HG02759 (cell line): ENCODE results near the gene ZSCAN2.
"Not testable (repeated sequence)": the region's sequence is repeated elsewhere in the genome, so short reads cannot be mapped to it uniquely, and the experiment has no call there.

Source experiments
- ATAC-seq: cut with Tn5 transposase; IDR thresholded peaks from one replicate; pipeline ENCODE4 v1.9.1; 2021; ENCODE audit warnings: mild to moderate bottlenecking, moderate library complexity; ENCODE audit not compliant: unreplicated experiment

The ZSCAN2 gene

DNA sequence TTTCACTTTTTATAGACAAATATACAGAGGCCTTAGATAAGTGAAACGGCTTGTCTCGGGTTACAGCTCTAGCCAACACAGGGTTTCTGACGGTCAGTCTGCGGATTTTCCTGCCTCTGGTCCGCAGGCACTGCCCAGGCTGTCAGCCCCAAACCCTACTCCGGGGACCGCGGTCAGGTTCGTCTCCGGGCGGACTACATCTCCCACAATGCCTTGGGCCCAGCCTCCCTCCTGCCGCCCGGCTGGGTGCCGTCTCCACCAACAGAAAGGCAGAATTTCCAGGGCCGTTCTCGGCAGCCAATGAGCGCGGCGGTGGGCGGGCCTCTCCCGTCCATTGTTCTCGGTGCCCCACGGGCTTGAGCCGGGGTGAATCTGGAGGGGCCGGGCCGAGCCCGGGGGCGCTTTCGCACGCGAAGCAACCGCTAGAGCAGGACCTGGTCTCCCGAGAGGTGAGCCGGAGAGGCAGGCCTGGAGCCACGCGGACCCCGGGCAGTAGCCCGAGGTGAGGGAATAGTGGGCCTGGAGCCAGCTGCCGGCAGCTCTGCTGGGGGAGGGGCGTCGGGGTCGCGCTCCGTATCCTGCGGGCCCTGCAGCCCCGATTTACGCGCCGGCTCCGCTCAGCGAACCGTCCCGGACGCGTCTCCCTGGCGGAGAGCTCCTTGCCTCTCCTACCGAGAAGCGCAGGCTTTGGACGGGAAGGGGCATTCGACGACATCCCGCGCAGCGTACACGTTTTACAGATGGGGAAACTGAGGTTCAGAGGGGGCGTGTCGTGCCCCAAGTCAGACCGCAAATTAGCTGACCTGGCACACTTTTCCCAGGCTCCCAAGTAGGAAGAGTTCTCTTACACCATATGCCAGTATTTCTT, at the start of gene ZSCAN2:
Gene ZSCAN2 (plus strand): TSS at position 323 of the 868 bp plus-strand sequence. CDS start 2,919 bp downstream, outside the sequence.
- ATAC-seq = peak; percentile 93

DNA sequence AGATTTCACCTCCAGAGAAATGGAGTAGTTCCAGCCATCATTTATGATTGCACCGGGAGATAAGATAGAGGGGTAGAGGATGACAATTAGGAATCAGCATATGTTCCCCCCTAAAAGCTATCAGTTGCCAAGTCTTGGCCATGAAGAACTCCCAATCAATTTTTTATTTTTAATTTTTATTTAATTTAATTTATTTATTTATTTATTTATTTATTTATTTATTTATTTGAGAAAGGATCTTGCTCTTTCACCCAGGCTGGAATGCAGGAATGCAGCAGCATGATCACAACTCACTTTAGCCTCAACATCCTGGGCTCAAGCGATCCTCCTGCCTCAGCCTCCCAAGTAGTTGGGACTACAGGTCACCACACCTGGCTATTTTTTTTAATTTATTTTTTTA, 49.2 kb upstream of the ZSCAN2 start:
- ATAC-seq = not testable (repeated sequence)

DNA sequence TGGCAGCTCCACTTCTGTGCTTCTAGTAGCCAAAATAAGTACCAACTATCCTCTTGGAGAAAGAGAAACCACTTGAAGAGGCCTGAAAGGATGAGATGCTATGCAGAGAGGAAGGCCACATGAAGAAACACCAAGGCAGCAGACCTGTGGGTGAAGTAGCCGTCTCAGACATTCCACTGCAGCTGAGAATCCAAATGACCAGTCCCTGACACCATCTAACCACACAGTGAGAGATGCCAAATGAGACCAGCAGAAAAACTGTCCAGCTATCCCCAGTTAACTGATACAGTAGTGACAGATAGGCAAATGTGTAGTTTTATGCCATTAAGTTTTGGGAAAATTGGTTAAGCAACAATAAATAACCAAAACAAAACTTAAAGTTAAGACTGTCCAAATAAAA, 47.9 kb upstream of the ZSCAN2 start:
- no peak for ATAC-seq

DNA sequence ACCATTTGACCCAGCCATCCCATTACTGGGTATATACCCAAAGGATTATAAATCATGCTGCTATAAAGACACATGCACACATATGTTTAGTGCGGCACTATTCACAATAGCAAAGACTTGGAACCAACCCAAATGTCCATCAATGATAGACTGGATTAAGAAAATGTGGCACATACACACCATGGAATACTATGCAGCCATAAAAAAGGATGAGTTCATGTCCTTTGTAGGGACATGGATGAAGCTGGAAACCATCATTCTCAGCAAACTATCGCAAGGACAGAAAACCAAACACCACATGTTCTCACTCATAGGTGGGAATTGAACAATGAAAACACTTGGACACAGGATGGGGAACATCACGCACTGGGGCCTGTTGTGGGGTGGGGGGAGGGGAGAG, 44.1 kb upstream of the ZSCAN2 start:
- ATAC-seq = not testable (repeated sequence)

DNA sequence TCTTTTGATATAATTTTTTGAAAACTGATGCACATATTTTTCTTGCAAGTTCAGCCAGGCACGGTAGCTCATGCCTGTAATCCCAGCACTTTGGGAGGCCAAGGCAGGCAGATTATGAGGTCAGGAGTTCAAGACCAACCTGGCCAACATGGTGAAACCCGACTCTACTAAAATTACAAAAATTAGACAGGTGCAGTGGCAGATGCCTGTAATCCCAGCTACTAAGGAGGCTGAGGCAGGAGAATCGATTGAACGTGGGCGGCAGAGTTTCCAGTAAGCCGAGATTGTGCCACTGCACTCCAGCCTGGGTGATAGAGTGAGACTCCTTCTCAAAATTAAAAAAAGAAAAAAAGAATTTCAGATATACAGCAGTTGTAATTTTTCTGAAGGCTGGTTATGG, 32.8 kb upstream of the ZSCAN2 start:
- ATAC-seq = not testable (repeated sequence)

DNA sequence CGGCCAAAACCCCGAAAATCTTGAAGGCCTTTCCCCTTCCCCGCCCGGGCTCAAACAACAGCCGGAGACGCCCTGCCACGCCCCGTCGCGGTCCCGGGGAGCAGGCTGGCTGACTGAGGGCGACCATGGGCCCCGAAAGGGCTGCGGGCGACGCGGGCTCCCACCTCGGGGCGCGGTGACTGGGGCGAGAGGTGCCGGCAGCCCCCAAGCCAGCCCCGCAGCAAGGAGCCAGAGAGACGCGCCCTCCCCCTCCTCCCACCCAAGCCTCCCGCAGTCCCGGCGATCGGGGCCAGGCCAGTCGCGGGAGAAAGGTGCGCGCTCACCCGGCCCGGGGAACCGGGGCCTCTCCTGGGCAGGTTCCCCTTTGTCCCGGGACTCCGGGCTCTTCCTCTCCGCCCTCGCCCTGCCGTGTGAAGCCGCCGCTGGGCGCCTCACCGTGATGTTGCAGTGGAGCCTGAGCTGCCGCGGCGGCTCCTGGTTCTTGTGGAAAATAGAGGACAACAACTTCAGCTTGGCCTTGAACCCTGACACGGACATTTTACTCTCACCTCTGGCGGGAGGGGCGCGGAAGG, 30.6 kb upstream of the ZSCAN2 start:
- peak; percentile 40 for ATAC-seq

DNA sequence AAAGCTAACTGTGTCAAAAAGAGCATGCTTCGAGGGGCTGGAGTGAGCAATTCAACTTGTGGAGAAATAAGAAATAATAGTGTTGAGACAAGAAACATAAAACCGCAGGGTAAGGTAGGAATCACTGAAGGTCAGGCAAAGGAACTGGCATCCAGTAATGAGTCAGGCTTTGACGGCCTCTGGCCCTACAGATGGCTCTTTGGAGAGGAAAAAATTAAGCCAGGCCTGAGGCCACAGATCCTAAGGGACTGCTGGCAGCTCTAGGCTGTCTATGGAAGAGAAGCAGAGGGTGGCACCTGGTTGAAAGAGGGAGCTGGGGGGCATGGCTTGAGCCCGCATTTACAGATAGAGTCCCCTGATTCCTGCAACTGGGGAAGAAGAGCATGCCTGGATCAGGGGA, 28.6 kb upstream of the ZSCAN2 start:
- no peak for ATAC-seq

DNA sequence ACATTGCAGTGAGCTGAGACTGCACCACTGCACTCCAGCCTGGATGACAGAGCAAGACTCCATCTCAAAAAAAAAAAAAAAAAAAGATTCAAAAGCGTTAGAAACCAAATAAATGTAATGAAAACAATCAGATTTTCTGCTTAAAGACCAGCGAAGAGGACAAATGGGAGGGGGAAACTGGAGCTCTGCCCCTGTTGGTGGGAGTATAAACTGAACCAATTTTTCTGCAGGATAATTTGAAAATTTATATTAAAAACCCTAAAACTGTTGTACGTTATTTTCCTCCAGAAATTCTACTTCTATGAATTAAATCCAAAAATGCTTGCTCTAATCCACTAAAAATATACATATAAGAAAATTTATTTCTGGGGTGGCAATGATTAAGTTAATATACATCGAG, 25.3 kb upstream of the ZSCAN2 start:
- ATAC-seq = no peak

DNA sequence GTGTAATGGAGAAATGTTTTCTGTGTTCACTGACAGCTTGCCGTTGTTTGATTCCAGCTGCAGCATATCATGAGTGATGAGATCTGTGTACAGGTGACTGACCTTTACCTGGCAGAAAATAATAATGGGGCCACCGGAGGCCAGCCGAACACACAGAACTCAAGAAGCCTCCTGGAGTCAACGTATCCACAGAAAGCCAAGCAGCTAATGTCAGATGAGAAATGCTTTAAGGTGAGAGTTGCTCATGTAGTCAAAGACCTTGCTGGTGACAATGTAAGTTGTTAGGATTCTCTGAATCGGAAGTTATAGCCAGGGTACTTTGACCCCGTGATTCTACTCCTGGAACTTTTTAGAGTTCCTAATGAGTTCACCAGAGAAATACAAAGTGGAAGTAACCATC, 22.9 kb upstream of the ZSCAN2 start:
- not testable (repeated sequence) for ATAC-seq

DNA sequence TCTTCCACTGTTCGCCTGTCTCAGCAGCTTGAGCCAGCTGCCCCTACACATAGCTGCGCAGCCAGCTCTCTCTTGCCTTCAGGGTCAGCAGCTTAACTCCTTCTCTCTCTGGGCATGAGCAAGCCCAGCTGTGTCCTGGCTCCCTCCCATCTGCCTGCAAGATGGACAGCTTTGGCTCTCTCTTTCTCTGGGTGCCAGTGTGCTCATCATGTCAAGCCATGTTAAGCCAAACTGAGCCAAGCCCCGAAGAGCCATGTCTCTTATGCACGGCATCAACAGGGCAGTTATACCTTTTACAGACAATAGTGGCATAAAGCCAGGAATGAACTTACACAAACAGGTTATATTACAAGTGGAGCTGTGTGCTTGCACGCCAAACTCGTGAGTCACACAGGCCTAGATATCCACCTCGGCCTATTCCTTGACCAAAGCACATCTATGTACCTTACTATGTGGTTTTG, 21.5 kb upstream of the ZSCAN2 start:
- not testable (repeated sequence) for ATAC-seq

DNA sequence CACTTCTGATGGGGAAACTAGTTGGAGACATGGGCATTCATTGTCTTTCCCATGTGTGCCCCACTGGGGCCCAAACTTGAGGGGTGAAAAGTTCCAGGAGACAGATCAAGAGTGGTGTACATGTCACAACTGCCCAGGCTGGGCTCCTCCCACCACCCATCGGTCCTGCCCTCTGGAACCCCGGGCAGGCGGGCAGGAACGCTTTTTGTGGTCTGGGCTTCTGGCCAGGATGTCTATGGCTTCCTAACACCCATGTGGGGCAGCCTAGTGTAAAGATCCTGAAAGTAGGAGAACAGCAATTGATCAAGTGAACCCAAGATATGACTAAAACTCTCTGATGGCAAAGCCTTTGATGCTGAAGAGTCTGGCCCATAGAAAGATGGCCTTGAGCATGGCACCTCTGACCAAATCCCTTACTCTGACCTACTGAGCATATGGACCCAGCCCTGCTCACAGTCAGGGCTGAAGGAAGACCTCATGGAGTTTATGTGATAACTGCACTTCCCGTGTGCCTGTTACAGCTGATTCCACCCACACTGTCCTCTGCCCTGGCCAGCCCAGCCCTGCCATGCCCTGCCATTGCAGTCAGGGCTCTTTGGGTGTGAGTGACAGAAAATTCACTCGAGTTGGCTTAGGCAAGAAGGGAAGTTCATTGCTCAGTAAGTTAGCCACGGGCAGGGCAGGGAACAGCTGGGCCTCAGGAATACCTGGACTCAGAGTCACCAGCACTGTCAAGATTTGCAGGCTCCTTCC, 19.0 kb upstream of the ZSCAN2 start:
- ATAC-seq = not testable (repeated sequence)

DNA sequence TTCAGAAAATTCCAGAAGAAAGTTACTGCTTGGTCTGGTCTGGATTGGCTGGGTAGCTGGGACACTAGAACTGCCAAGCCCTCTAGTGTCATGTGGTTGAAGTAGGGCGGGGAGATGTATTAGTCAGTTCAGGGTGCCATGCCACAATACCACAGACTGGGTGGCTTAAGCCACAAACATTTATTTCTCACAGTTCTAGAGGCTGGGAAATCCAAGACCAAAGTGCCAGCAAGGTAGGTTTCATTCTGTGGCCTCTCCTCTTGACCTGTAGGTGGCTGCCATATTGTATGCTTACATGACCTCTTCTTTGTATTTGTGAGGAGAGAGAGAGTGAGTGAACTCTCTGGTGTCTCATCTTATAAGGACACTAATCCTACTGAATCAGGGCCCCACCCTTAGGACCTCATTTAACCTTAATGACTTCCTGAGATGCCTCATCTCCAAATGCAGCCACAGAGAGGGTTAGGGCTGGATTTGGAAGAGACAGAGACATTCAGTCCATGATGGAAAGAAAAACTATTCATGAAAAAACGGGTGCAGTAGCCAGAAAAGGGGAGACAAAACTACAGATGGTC, 18.1 kb upstream of the ZSCAN2 start:
- no peak for ATAC-seq

DNA sequence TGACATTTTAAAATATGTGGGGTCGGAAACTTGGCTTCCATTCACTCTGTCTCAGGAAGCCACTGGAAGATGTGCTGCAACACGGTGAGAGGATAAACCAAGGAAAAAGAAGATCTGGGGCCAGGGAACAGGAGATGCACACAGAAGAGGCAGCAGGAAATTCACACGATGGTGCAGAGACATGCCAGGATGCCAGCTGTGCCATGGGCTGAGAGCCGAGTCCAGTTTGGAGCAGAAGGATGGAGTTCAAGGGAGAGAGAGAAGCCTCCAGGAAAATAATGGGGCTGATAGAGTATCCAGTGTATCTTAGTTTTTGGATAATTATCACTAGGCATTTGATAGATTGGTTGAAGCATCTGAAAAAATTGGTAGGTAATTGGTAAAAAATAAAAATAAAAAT, 16.9 kb upstream of the ZSCAN2 start:
- not testable (repeated sequence) for ATAC-seq

DNA sequence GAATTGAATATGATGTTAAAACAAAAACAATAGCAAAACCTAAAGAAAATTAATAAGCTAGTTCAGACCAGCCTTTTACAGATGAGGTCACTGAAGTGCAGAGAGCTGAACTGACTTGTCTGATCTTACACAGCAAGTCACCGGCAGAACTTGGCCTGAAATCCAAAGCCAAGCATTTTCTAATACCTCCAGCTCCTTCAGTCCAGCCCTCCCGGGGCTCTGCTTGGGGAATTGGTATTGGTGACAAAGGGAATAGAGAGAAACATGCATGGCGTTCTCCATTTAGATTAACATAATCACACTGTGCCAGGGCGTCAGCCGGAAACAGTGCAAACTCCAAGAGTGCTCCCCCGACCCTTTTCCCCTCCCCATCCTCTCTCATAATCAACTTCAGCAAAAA, 14.1 kb upstream of the ZSCAN2 start:
- no peak for ATAC-seq

DNA sequence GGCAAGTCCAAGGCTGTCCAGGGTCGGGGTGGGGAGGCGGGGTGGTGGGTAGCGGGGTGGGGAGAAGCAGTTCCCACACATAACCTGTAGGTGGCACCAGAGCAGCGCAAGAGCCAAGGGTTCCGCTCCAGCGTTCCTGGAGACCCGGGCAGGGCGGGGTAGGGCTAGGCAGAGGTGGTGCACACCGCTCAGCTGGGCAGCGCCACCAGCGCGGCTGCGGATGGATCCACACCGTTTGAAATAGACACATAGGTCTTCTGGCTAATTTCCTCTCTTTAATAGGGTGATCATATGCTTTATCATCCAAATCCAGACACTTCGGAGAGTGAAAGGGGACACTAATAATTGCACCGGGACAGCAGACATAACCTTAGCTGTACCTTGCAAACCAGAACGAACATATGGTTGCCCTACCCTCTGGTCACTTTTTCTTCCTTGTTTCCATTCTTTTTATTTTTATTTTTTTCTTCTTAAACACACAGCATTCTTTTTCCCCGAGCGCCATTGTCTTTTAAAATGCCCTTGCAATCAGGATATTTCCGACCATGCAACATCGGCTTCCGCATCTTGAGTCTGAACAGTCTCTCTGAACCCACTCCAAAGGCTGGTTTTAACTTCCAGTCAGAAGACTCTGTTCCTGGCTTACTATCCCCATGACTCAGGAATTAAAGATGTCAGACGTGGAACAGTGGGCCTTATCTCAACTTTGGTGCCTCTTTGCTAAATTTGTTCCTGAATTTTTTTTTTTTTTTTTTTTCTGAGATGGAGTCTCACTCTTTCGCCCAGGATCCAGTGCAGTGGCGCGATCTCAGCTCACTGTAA, 12.5 kb upstream of the ZSCAN2 start:
- ATAC-seq = peak; percentile 99

DNA sequence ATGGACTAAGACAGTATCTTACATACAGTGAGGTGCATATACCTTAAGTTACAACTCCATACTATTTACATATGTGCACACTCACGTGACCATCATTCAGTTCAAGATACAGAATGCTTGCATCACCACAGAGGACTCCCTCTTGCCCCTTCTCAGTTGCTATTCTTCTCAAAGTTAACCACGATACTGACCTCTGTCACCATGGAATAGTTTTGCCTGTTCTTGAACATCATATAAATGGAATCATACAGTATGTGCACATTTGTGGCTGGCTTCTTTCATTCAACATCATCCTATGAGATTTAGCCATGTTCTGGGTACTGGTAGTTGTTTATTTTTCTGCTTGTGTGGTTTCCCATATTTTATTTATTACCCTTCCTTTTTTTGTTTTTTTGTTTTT, 10.4 kb upstream of the ZSCAN2 start:
- ATAC-seq = no peak

DNA sequence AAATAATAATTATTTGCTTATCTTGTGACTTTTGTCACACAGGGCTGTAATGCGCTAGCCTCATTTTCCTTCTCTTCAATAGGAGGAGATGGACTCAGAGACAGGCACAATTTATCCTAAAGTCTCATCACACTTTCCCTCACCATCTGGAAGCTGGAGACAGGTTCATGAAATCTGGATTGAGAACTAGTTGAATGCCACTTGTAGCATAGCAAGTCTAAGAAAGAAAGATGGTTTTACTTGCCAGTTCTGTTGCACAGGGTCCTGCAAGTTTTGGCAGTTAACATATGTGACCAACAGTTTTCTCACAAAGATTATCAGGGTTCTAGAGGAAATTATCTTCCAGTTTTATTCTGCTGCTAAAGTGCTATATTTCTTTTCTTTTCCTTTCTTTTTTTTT, 9.0 kb upstream of the ZSCAN2 start:
- no peak for ATAC-seq

DNA sequence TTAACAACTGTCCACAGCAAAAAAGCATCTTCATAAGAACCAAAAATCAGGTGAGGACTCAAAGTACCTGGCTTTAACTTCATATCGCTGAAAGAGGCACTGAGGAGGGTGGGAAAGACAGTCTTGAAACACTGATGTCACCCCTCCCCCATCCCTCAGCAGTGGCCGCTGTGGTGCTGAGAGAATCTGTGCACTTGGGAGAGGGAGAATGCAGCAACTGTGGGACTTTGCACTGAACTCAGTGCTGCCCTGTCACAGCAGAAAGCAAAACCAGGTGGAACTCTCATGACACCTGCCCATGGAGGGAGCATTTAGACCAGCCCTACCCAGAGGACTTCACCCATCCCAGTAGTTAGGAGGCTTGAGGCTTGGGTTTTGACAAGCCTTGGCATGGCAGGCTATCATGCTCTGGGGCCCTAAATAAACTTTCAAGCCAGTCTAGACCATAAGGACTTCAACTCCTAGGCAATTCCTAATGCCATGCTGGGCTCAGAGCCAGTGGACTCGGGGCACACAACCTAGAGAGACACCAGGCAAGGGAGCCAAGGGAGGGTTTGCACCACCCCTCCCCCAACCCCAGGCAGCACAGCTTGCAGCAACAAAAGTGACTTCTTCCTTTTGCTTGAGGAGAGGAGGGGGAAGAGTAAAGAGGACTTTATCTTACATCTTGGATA, 6.1 kb upstream of the ZSCAN2 start:
- ATAC-seq = no peak

DNA sequence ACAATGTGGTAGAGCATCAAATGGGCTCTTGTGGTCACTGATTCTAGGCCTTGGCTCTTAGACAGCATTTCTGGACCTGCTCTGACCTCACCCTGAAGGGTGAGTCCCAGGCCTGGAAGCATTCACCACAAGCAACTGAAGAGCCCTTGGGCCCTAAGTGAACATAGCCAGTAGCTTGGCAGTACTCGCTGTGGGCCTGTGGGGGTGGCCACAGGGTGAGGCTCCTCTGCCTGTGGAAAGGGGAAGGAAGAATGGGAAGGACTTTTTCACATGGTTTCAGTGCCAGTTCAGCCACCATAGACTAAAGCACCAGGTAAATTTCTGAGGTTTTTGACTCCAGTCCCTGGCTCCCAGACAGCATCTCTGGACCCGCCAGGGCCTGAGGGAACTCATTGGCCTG, 5.1 kb upstream of the ZSCAN2 start:
- no peak for ATAC-seq

DNA sequence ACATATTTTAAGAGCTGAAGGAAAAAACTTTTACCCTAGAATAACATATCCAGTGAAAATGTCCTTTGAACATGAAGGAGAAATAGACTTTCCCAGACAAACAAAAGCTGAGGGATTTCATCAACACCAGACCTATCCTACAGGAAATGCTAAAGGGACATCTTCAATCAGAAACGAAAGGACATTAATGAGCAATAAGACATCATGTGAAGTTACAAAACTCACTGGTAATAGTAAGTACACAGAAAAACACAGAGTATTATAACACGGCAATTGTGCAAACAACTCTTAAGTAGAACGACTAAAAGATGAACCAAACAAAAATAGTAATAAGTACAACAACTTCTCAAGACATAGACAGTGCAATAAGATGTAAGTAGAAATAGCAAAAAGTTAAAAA, 3.5 kb upstream of the ZSCAN2 start:
- ATAC-seq = no peak
